ENCODE data around the gene ACVR2A. TPM values are rescaled to one million over a fixed set of nuclear protein-coding genes. Genes with fewer than 3 reads are reported as not detected.

The ACVR2A gene
- total RNA-seq, 1 experiment from 2014 or later = 15.7 TPM

DNA sequence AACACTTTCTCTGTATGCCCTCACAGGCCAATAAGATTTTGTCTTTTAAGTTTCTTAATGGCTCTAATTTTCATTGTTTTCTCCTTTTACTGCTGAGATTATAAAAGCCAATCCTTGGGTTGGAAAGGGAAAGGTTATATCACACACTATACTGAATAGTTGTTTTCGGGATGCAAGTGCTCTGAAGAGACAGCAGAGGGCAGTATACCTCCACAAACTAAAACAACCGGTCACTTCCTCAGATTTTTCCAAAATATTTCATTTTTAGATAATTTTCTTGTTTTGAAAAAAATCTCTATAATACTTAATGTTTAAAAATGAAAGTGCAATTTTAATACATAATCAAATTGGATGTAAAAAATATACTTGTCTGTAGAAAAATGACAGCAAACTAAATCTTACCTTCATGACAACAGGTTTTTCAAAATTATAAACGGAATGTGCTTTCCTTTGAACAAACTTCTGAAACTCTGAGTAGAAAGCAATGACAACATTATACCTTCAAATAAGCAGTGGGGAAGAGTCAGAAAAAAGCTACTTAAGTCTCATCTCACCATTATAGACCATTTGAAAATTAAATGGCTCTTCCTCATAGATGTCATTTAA, 93.0 kb downstream of the ACVR2A start:
- peak in 1 of 2 experiments; percentile 20 for DNase-seq
- TF ChIP-seq, protein P1, sequence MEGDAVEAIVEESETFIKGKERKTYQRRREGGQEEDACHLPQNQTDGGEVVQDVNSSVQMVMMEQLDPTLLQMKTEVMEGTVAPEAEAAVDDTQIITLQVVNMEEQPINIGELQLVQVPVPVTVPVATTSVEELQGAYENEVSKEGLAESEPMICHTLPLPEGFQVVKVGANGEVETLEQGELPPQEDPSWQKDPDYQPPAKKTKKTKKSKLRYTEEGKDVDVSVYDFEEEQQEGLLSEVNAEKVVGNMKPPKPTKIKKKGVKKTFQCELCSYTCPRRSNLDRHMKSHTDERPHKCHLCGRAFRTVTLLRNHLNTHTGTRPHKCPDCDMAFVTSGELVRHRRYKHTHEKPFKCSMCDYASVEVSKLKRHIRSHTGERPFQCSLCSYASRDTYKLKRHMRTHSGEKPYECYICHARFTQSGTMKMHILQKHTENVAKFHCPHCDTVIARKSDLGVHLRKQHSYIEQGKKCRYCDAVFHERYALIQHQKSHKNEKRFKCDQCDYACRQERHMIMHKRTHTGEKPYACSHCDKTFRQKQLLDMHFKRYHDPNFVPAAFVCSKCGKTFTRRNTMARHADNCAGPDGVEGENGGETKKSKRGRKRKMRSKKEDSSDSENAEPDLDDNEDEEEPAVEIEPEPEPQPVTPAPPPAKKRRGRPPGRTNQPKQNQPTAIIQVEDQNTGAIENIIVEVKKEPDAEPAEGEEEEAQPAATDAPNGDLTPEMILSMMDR (IDR thresholded peaks at IDR 0.05; ENCODE audit: insufficient read depth in 1 of 2, low read depth in 1 of 2, low read length in 1 of 2, severe bottlenecking in 1 of 2, unreplicated experiment in 1 of 2) = peak; percentile 75 to 82
- H3K27me3 Mint-ChIP-seq (ENCODE audit: insufficient read depth, unreplicated experiment) = no peaks in the 10 kb centered on the region
- ChIA-PET POLR2A (no interaction called here), CTCF (no interaction called here)
- no peaks in the 10 kb centered on the region for H3K27me3 ChIP-seq (replicated peaks; ENCODE audit: control insufficient read depth, insufficient read depth, low read length)
- no peak overlapping the region for H3K4me3 ChIP-seq (ENCODE audit: low read depth, low read length)
- H3K4me1 Mint-ChIP-seq (ENCODE audit: low read depth, unreplicated experiment) = no peaks in the 10 kb centered on the region
- H3K36me3 ChIP-seq (ENCODE audit: control insufficient read depth, insufficient read depth, low read length) = peaks cover 1% of the 10 kb centered on the region; the same call in 1 of the 2 replicates
- H3K36me3 Mint-ChIP-seq (ENCODE audit: insufficient read depth, unreplicated experiment) = peaks cover 40% of the 10 kb centered on the region
- no TSS peak for BruUV-seq (replicated peaks)
- intact Hi-C loops (cut with micrococcal nuclease; ENCODE audit: unreplicated experiment) = loop anchor here (1.0 kb wide), 3 partner anchors 263 to 1052 kb away; no protein-coding TSS in a partner anchor
- no peak overlapping the region for H3K27ac Mint-ChIP-seq (ENCODE audit: unreplicated experiment)
- H3K9me3 Mint-ChIP-seq (ENCODE audit: unreplicated experiment) = no peaks in the 10 kb centered on the region
- no peak overlapping the region for H3K4me3 Mint-ChIP-seq (ENCODE audit: unreplicated experiment)
- H3K9me3 ChIP-seq = no peaks in the 10 kb centered on the region
- no peaks in the 10 kb centered on the region for H3K4me1 ChIP-seq

DNA sequence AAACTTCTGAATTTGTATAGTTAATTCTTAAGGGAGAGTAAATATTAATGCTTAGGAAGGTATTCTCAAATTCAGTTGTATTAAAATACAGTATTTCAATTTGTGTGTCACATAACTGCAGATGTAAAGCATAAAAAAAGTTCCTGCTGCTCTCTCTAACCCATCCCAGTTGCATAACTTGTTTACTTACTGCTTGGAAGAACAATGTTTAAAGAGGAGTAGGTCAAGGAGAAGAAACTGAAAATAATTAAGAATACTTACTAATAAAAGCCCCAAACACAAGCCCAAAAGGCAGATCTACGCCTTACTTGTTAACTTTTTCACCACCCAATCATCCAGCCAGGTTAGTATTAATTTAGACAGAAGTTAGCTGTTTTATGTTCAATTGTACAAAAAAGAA, 94.5 kb downstream of the ACVR2A start:
- no peaks in the 10 kb centered on the region for H3K9me3 ChIP-seq
- Mint-ChIP-seq H3K4me1 (ENCODE audit: low read depth, unreplicated experiment) (no peaks in the 10 kb centered on the region), H3K36me3 (ENCODE audit: insufficient read depth, unreplicated experiment) (peaks cover 40% of the 10 kb centered on the region), H3K9me3 (ENCODE audit: unreplicated experiment) (no peaks in the 10 kb centered on the region), H3K4me3 (ENCODE audit: unreplicated experiment) (no peak overlapping the region), H3K27me3 (ENCODE audit: insufficient read depth, unreplicated experiment) (no peaks in the 10 kb centered on the region), H3K27ac (ENCODE audit: unreplicated experiment) (no peak overlapping the region)
- BruUV-seq (replicated peaks) = no TSS peak
- H3K4me1 ChIP-seq = no peaks in the 10 kb centered on the region
- no peak overlapping the region for H3K4me3 ChIP-seq (ENCODE audit: low read depth, low read length)
- CTCF ChIA-PET = no interaction called here
- POLR2A ChIA-PET = no interaction called here
- no peaks in the 10 kb centered on the region for H3K27me3 ChIP-seq (replicated peaks; ENCODE audit: control insufficient read depth, insufficient read depth, low read length)
- TF ChIP-seq, protein P1 (IDR thresholded peaks at IDR 0.05; ENCODE audit: insufficient read depth in 1 of 2, low read depth in 1 of 2, low read length in 1 of 2, severe bottlenecking in 1 of 2, unreplicated experiment in 1 of 2) = no peak
- intact Hi-C loops (cut with micrococcal nuclease; ENCODE audit: unreplicated experiment) = no loop called here
- peaks cover 1% of the 10 kb centered on the region; the same call in 1 of the 2 replicates for H3K36me3 ChIP-seq (ENCODE audit: control insufficient read depth, insufficient read depth, low read length)
- no peak for DNase-seq

DNA sequence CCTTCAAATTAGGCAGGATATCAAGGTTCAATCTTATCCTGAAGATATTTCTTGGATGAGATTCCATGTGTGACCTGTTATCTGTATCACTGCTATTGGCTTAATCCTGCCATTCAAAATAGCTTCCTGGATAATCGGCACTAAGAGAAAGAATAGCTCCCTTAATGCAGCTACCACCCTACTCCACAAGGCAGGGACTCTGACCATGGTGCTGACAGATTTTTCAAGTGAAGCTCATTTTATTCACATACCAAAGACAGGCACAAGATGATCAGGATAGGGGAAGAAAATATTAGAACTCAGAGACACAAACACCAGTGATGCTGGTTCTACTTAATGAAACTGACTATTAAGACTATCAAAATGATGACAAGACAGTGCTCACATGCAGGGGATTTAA, 100.8 kb downstream of the ACVR2A start:
- Histone ChIP-seq H3K4me1 (no peaks in the 10 kb centered on the region), H3K4me3 (ENCODE audit: low read depth, low read length) (no peak overlapping the region), H3K36me3 (ENCODE audit: control insufficient read depth, insufficient read depth, low read length) (no peaks in the 10 kb centered on the region), H3K9me3 (no peaks in the 10 kb centered on the region), H3K27me3 (replicated peaks; ENCODE audit: control insufficient read depth, insufficient read depth, low read length) (no peaks in the 10 kb centered on the region)
- BruUV-seq (replicated peaks) = no TSS peak
- Mint-ChIP-seq H3K36me3 (ENCODE audit: insufficient read depth, unreplicated experiment) (peaks cover 17% of the 10 kb centered on the region), H3K9me3 (ENCODE audit: unreplicated experiment) (no peaks in the 10 kb centered on the region), H3K27ac (ENCODE audit: unreplicated experiment) (no peak overlapping the region), H3K4me3 (ENCODE audit: unreplicated experiment) (no peak overlapping the region), H3K27me3 (ENCODE audit: insufficient read depth, unreplicated experiment) (no peaks in the 10 kb centered on the region), H3K4me1 (ENCODE audit: low read depth, unreplicated experiment) (no peaks in the 10 kb centered on the region)
- TF ChIP-seq, protein P1 (IDR thresholded peaks at IDR 0.05; ENCODE audit: insufficient read depth in 1 of 2, low read depth in 1 of 2, low read length in 1 of 2, severe bottlenecking in 1 of 2, unreplicated experiment in 1 of 2) = no peak
- intact Hi-C loops (cut with micrococcal nuclease; ENCODE audit: unreplicated experiment) = no loop called here
- POLR2A ChIA-PET = no interaction called here
- DNase-seq = no peak
- CTCF ChIA-PET = no interaction called here
